ENCODE data around the gene PEX19.
A peak's percentile ranks its signal among the peaks of the same experiment; 100 is the strongest.

Gene PEX19

GRCh38 chr1:160245434-160245833, 39.5 kb downstream of the PEX19 start:
- Histone ChIP-seq H3K27ac (peak overlapping the region in 1 of 21 experiments; percentile 11), H3K4me3 (no peak overlapping the region)

GRCh38 chr1:160244209-160244608, 40.7 kb downstream of the PEX19 start:
- Histone ChIP-seq H3K4me3 (no peak overlapping the region), H3K27ac (no peak overlapping the region)

GRCh38 chr1:160243767-160244166, 41.2 kb downstream of the PEX19 start:
- Histone ChIP-seq H3K27ac (no peak overlapping the region), H3K4me3 (no peak overlapping the region)

GRCh38 chr1:160239582-160240299, 45.2 kb downstream of the PEX19 start:
- H3K27ac ChIP-seq = no peak overlapping the region
- H3K4me3 ChIP-seq = no peak overlapping the region

GRCh38 chr1:160238408-160238807, 46.5 kb downstream of the PEX19 start:
- Histone ChIP-seq H3K27ac (no peak overlapping the region), H3K4me3 (no peak overlapping the region)

- H3K4me3 ChIP-seq = no peak overlapping the region
- no peak overlapping the region for H3K27ac ChIP-seq
These were observed 47.4 kb downstream of the PEX19 start for GRCh38 chr1:160237558-160237957.

GRCh38 chr1:160236806-160237205, 48.1 kb downstream of the PEX19 start:
- no peak overlapping the region for H3K27ac ChIP-seq

GRCh38 chr1:160232911-160233310, 52.0 kb downstream of the PEX19 start:
- Histone ChIP-seq H3K27ac (no peak overlapping the region), H3K4me3 (no peak overlapping the region)

More at GRCh38 chr1:160236806-160237205, 48.1 kb downstream of the PEX19 start:
- H3K4me3 ChIP-seq = no peak overlapping the region

- Histone ChIP-seq H3K27ac (no peak overlapping the region), H3K4me3 (no peak overlapping the region)
These were observed 56.5 kb downstream of the PEX19 start for GRCh38 chr1:160228431-160228830.

GRCh38 chr1:160227561-160227960, 57.4 kb downstream of the PEX19 start:
- H3K27ac ChIP-seq = no peak overlapping the region
- no peak overlapping the region for H3K4me3 ChIP-seq

- H3K27ac ChIP-seq = no peak overlapping the region
- no peak overlapping the region for H3K4me3 ChIP-seq
These were observed 57.9 kb downstream of the PEX19 start for GRCh38 chr1:160227034-160227433.

All from skin epidermis (tissue), 12 donors.